Activated CD4-positive, alpha-beta T cell treated with anti-CD3 and anti-CD28 coated beads for 36 hours (primary cell): ENCODE results near the gene S100Z. TPM values are rescaled to one million over a fixed set of nuclear protein-coding genes. Genes with fewer than 3 reads are reported as not detected.
A peak's percentile ranks its signal among the peaks of the same experiment; 100 is the strongest.

Source experiments
- ATAC-seq: fragments of 200-7000 bp; cut with Tn5 transposase; one replicate; pipeline ENCODE4 v1.10.0; 2021; ENCODE audit warnings: mild to moderate bottlenecking, moderate library complexity
- CTCF ChIA-PET: fragments of 350-600 bp; sonication (Branson Sonifier 250); formaldehyde crosslinking; loops from one replicate; lab custom pipeline; 2021; ENCODE audit warnings: antibody characterized with exemption; lab: Charles Lee
- POLR2A ChIA-PET: fragments of 350-600 bp; sonication (Branson Sonifier 250); formaldehyde crosslinking; loops from one replicate; lab custom pipeline; 2021; ENCODE audit warnings: antibody characterized with exemption, inconsistent platforms; lab: Charles Lee
- DNase-seq: peaks from one replicate; pipeline ENCODE4 v3.0.0-alpha.2; 2020
- H3K27ac Mint-ChIP-seq: one replicate; pipeline ENCODE4 v1.8.0; 2021; ENCODE audit warnings: mixed read lengths
- H3K27me3 Mint-ChIP-seq: one replicate; pipeline ENCODE4 v1.8.0; 2021; ENCODE audit warnings: mixed read lengths
- H3K36me3 Mint-ChIP-seq: one replicate; pipeline ENCODE4 v1.8.0; 2021; ENCODE audit warnings: low read depth, mixed read lengths
- H3K4me1 Mint-ChIP-seq: one replicate; pipeline ENCODE4 v1.8.0; 2021; ENCODE audit warnings: mixed read lengths
- H3K4me3 Mint-ChIP-seq: one replicate; pipeline ENCODE4 v1.8.0; 2021; ENCODE audit warnings: mild to moderate bottlenecking, moderate library complexity, mixed read lengths
- H3K9me3 Mint-ChIP-seq: one replicate; pipeline ENCODE4 v1.8.0; 2021; ENCODE audit warnings: low read depth, mixed read lengths
- intact Hi-C, 2 experiments: fragments of 100-400 bp; cut with DNase I in 1 of 2; cut with micrococcal nuclease in 1 of 2; formaldehyde crosslinking; loops; one replicate each; pipeline versions ENCODE4 v1.14.2 to v1.15.1; 2022 to 2024; cut with DNase I, micrococcal nuclease
- total RNA-seq, 2 experiments: library from RNA; stranded (reverse); gene quantifications; one replicate each; pipeline ENCODE4 v1.2.3, GENCODE V29; 2021

The S100Z gene
- total RNA-seq, 2 experiments from 2014 or later: 1.3 to 2.1 TPM

GRCh38 chr5:76954383-76954763 is 104.6 kb downstream of the S100Z start:
- Mint-ChIP-seq H3K4me1 (peaks cover 10% of the 10 kb centered on the region), H3K27ac (no peak overlapping the region), H3K4me3 (peak overlapping the region; percentile 19), H3K9me3 (no peaks in the 10 kb centered on the region), H3K27me3 (peaks cover 43% of the 10 kb centered on the region), H3K36me3 (no peaks in the 10 kb centered on the region)
- intact Hi-C loops: no loop called here
- ChIA-PET POLR2A (no interaction called here), CTCF (interaction anchor here (0.8 kb wide), 1 partner anchor 16 kb away, joined by 4 read pairs; no protein-coding TSS in a partner anchor)
- ATAC-seq (no peak), DNase-seq (peak; percentile 6)

GRCh38 chr5:76956033-76956432 is 106.2 kb downstream of the S100Z start:
- intact Hi-C loops: no loop called here
- POLR2A ChIA-PET: no interaction called here
- Mint-ChIP-seq H3K36me3 (no peaks in the 10 kb centered on the region), H3K27me3 (peaks cover 40% of the 10 kb centered on the region), H3K4me1 (peaks cover 18% of the 10 kb centered on the region), H3K27ac (no peak overlapping the region), H3K4me3 (no peak overlapping the region), H3K9me3 (no peaks in the 10 kb centered on the region)
- CTCF ChIA-PET: interaction anchor here (0.7 to 1.6 kb wide), 3 partner anchors 9 to 796 kb away, joined by 3 read pairs; partner anchors contain the start of gene AGGF1
- ATAC-seq: no peak
- no peak for DNase-seq

GRCh38 chr5:76958991-76959767 is 109.4 kb downstream of the S100Z start:
- ATAC-seq: peak; percentile 42
- H3K4me1 Mint-ChIP-seq: peaks cover 16% of the 10 kb centered on the region
- H3K36me3 Mint-ChIP-seq: no peaks in the 10 kb centered on the region
- ChIA-PET CTCF (no interaction called here), POLR2A (no interaction called here)
- intact Hi-C loops: no loop called here
- no peak for DNase-seq
- H3K27me3 Mint-ChIP-seq: peaks cover 22% of the 10 kb centered on the region
- no peak overlapping the region for H3K27ac Mint-ChIP-seq
- H3K9me3 Mint-ChIP-seq: no peaks in the 10 kb centered on the region
- no peak overlapping the region for H3K4me3 Mint-ChIP-seq

- Mint-ChIP-seq H3K4me1 (peaks cover 13% of the 10 kb centered on the region), H3K4me3 (no peak overlapping the region), H3K9me3 (no peaks in the 10 kb centered on the region), H3K27me3 (peaks cover 12% of the 10 kb centered on the region), H3K36me3 (no peaks in the 10 kb centered on the region), H3K27ac (no peak overlapping the region)
- CTCF ChIA-PET: no interaction called here
- DNase-seq: peak; percentile 4
- ATAC-seq: peak; percentile 51
- intact Hi-C loops: no loop called here
- POLR2A ChIA-PET: no interaction called here
Observed at GRCh38 chr5:76960004-76960625, 110.3 kb downstream of the S100Z start.

GRCh38 chr5:76964060-76964459 is 114.2 kb downstream of the S100Z start:
- Mint-ChIP-seq H3K9me3 (no peaks in the 10 kb centered on the region), H3K27me3 (peaks cover 2% of the 10 kb centered on the region), H3K36me3 (no peaks in the 10 kb centered on the region), H3K4me1 (peaks cover 10% of the 10 kb centered on the region), H3K27ac (no peak overlapping the region), H3K4me3 (no peak overlapping the region)
- ATAC-seq (no peak), DNase-seq (no peak)
- POLR2A ChIA-PET: interaction anchor here (0.6 kb wide), 1 partner anchor 1618 kb away, joined by 4 read pairs; no protein-coding TSS in a partner anchor
- CTCF ChIA-PET: no interaction called here
- intact Hi-C loops: no loop called here

Other genes starting within 250 kb of the S100Z start
- not detected for gene F2RL2, start 226.6 kb upstream of the S100Z start, total RNA-seq
- gene F2R, start 133.9 kb upstream of the S100Z start, total RNA-seq: 1 to 10 TPM; 1.4 TPM
- 1 to 10 TPM; 1.3 to 1.6 TPM for gene F2RL1, start 31.0 kb upstream of the S100Z start, total RNA-seq
- gene CRHBP, start 103.0 kb downstream of the S100Z start, total RNA-seq: under 1 TPM; 0.23 to 0.27 TPM
- 10 to 100 TPM; 25.5 to 33.2 TPM for gene AGGF1, start 180.4 kb downstream of the S100Z start, total RNA-seq
- gene ZBED3, start 237.3 kb downstream of the S100Z start, total RNA-seq: 1 to 10 TPM; 2.2 to 2.9 TPM